GM18526 (cell line): Measurements from ENCODE around the gene ZNF571.

Source experiments
- POLR2A ChIP-seq: IDR thresholded peaks from 3 replicates; pipeline ENCODE4 v1.6.1; 2011; ENCODE audit not compliant: insufficient read length; ENCODE audit errors: extremely low read depth

ZNF571 gene

GRCh38 chr19:37594304-37594981, at the start of gene ZNF571, which contains the start of gene ZNF540:
TSS of gene ZNF571 (minus strand) at chr19:37594792. CDS start at chr19:37586676, 8,116 bp downstream.
TSS of gene ZNF540 (plus strand) at chr19:37594876. CDS start at chr19:37598448, 3,572 bp downstream.
- no peak for TF ChIP-seq POLR2A

- no peak for TF ChIP-seq POLR2A
Observed at GRCh38 chr19:37635076-37636056, 40.8 kb upstream of the ZNF571 start.

- no peak for TF ChIP-seq POLR2A
Observed at GRCh38 chr19:37594982-37595382, 390 bp upstream of the ZNF571 start.

- TF ChIP-seq POLR2A = no peak
Observed at GRCh38 chr19:37593996-37594303, 642 bp downstream of the ZNF571 start.

GRCh38 chr19:37583340-37583739, 11.3 kb downstream of the ZNF571 start:
- TF ChIP-seq POLR2A = no peak

GRCh38 chr19:37572203-37572602, 22.4 kb downstream of the ZNF571 start:
- TF ChIP-seq POLR2A = no peak

GRCh38 chr19:37565370-37565669, 29.3 kb downstream of the ZNF571 start:
- TF ChIP-seq POLR2A = no peak

- no peak for TF ChIP-seq POLR2A
Observed at GRCh38 chr19:37564624-37565369, 29.8 kb downstream of the ZNF571 start.

- no peak for TF ChIP-seq POLR2A
Observed at GRCh38 chr19:37563518-37563917, 31.1 kb downstream of the ZNF571 start.

GRCh38 chr19:37551129-37551993, 43.2 kb downstream of the ZNF571 start:
- TF ChIP-seq POLR2A = peak; percentile 73

GRCh38 chr19:37537391-37537947, 57.1 kb downstream of the ZNF571 start:
- TF ChIP-seq POLR2A = no peak

GRCh38 chr19:37519890-37520289, 74.7 kb downstream of the ZNF571 start:
- TF ChIP-seq POLR2A = no peak
